Neural cell (in vitro differentiated cells): Measurements from ENCODE around the gene PKNOX2. TPM values are rescaled to one million over a fixed set of nuclear protein-coding genes. Genes with fewer than 3 reads are reported as not detected.
A peak's percentile ranks its signal among the peaks of the same experiment; 100 is the strongest.

Experiments used
- H2AFZ ChIP-seq: fragments of 200-600, 300-800 bp; sonication (generic), shearing (Covaris generic); 2 replicates; pipeline ENCODE4 v1.6.0; 2014; ENCODE audit warnings: low read depth, mild to moderate bottlenecking, antibody characterized with exemption, low read length, moderate library complexity
- H3F3A ChIP-seq: fragments of 200-600 bp; shearing (Covaris generic); 2 replicates; pipeline ENCODE4 v1.6.1; 2016; ENCODE audit warnings: mild to moderate bottlenecking, moderate library complexity, mixed read lengths, antibody characterized with exemption, low read length; ENCODE audit not compliant: insufficient read depth, poor library complexity, severe bottlenecking
- H3K27ac ChIP-seq: fragments of 200-600, 300-800 bp; sonication (generic), shearing (Covaris generic); 2 replicates; pipeline ENCODE4 v1.5.1; 2014; ENCODE audit warnings: mild to moderate bottlenecking, low read length, moderate library complexity
- H3K27me3 ChIP-seq: fragments of 300-800, 200-600 bp; sonication (generic), shearing (Covaris generic); 2 replicates; pipeline ENCODE4 v1.6.0; 2014; ENCODE audit warnings: mild to moderate bottlenecking, low read depth, low read length, moderate library complexity; ENCODE audit not compliant: insufficient read depth
- H3K36me3 ChIP-seq: fragments of 300-800, 200-600 bp; sonication (generic), shearing (Covaris generic); 2 replicates; pipeline ENCODE4 v1.5.1; 2014; ENCODE audit warnings: mild to moderate bottlenecking, antibody characterized with exemption, low read length, moderate library complexity; ENCODE audit not compliant: insufficient read depth
- H3K4me2 ChIP-seq: fragments of 300-800, 200-600 bp; sonication (generic), shearing (Covaris generic); 2 replicates; pipeline ENCODE4 v1.6.0; 2014; ENCODE audit warnings: mild to moderate bottlenecking, low read length
- H3K4me3 ChIP-seq: fragments of 300-800, 200-600 bp; sonication (generic), shearing (Covaris generic); 2 replicates; pipeline ENCODE4 v1.5.1; 2014; ENCODE audit warnings: mild to moderate bottlenecking, low read length, moderate library complexity
- H3K79me2 ChIP-seq: fragments of 200-600 bp; shearing (Covaris generic); replicated peaks from 2 replicates; pipeline ENCODE4 v1.6.0; 2014; ENCODE audit warnings: mild to moderate bottlenecking, low read length, moderate library complexity; ENCODE audit not compliant: insufficient read depth
- H3K9ac ChIP-seq: fragments of 300-800, 200-600 bp; sonication (generic), shearing (Covaris generic); 2 replicates; pipeline ENCODE4 v1.6.1; 2016; ENCODE audit warnings: mild to moderate bottlenecking, low read length, mixed read lengths
- H3K9me2 ChIP-seq: fragments of 200-600 bp; shearing (Covaris generic); 2 replicates; pipeline ENCODE4 v1.6.1; 2016; ENCODE audit warnings: mild to moderate bottlenecking, low read length, mixed read lengths; ENCODE audit not compliant: insufficient read depth
- H3K9me3 ChIP-seq: fragments of 200-600, 300-800 bp; sonication (generic), shearing (Covaris generic); 2 replicates; pipeline ENCODE4 v1.6.1; 2016; ENCODE audit warnings: mild to moderate bottlenecking, mixed run types, low read length, moderate library complexity, mixed read lengths
- H4K20me1 ChIP-seq: fragments of 200-600 bp; shearing (Covaris generic); 2 replicates; pipeline ENCODE4 v1.6.1; 2016; ENCODE audit warnings: mild to moderate bottlenecking, mixed run types; ENCODE audit not compliant: insufficient read depth
- EP300 ChIP-seq: fragments of 450-650 bp; conservative IDR thresholded peaks from 2 replicates; pipeline ENCODE4 v1.6.1; 2014; ENCODE audit warnings: antibody characterized with exemption, mild to moderate bottlenecking, moderate library complexity; ENCODE audit not compliant: poor library complexity, severe bottlenecking
- EZH2 ChIP-seq: fragments of 200-600, 300-800 bp; shearing (Covaris generic), sonication (generic); IDR thresholded peaks from 2 replicates; pipeline ENCODE4 v1.6.1; 2014; ENCODE audit warnings: antibody characterized with exemption, low read length, borderline replicate concordance, mild to moderate bottlenecking; ENCODE audit not compliant: insufficient read depth, poor library complexity, severe bottlenecking
- MXI1 ChIP-seq: fragments of 450-650 bp; conservative IDR thresholded peaks from 2 replicates; pipeline ENCODE4 v1.6.1; 2014; ENCODE audit warnings: antibody characterized with exemption, mild to moderate bottlenecking; ENCODE audit not compliant: poor library complexity, severe bottlenecking
- POLR2AphosphoS5 ChIP-seq: IDR thresholded peaks from 2 replicates; pipeline ENCODE4 v1.6.1; 2012
- RAD21 ChIP-seq: fragments of 450-650 bp; conservative IDR thresholded peaks from 2 replicates; pipeline ENCODE4 v1.6.1; 2014; ENCODE audit warnings: antibody characterized with exemption, mild to moderate bottlenecking, moderate library complexity
- SMC3 ChIP-seq: fragments of 450-650 bp; conservative IDR thresholded peaks from 2 replicates; pipeline ENCODE4 v1.6.1; 2014; ENCODE audit warnings: antibody characterized with exemption, mild to moderate bottlenecking, moderate library complexity; ENCODE audit not compliant: poor library complexity
- TAF1 ChIP-seq: IDR thresholded peaks from 2 replicates; pipeline ENCODE4 v1.6.1; 2012; ENCODE audit warnings: low read depth
- polyA plus RNA-seq: library from polyadenylated mRNA; depleted of rRNA; stranded (reverse); fragments of >200 nt; gene quantifications from 2 replicates; pipeline ENCODE4 v1.2.3, GENCODE V29; 2014
- TF ChIP-seq, protein P1 (sequence below): fragments of 450-650 bp; IDR thresholded peaks from 2 replicates; pipeline ENCODE4 v1.5.1; 2014; ENCODE audit warnings: antibody characterized with exemption, mild to moderate bottlenecking, moderate library complexity; ENCODE audit not compliant: poor library complexity, severe bottlenecking
- TF ChIP-seq, protein P2 (sequence below): IDR thresholded peaks from 2 replicates; pipeline ENCODE4 v1.6.1; 2012; ENCODE audit warnings: borderline replicate concordance

PKNOX2 gene
- polyA plus RNA-seq, 1 donor from 2014 or later: 0.99 TPM

DNA sequence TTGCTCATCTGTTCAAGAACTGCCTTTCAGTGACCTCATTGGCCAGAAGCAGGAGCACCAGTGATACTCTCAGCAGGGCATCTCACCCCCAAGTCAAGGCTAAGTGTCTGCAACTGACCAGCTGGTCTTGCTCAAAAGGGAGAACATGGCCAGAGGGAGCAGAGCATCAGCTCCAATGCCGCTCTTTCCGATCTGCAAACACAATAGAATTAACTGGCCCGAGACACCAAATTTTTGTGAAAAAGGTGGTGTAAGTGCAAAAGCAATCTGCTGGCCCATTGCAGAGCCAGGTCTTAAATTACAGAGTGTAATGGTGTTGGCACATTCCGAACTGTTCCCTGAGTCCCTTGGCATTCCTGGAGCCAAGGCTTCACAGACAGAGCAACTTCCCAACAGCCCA, 97.0 kb downstream of the PKNOX2 start:
- Histone ChIP-seq H3K79me2 (no peaks in the 10 kb centered on the region), H4K20me1 (no peaks in the 10 kb centered on the region), H3K27ac (no peak overlapping the region), H3K9ac (no peak overlapping the region), H3K36me3 (no peaks in the 10 kb centered on the region), H3K9me2 (no peaks in the 10 kb centered on the region), H3K4me3 (no peak overlapping the region), H3K9me3 (no peaks in the 10 kb centered on the region), H3F3A (no peaks in the 10 kb centered on the region), H3K27me3 (no peaks in the 10 kb centered on the region), H3K4me2 (no peak overlapping the region), H2AFZ (no peak overlapping the region)
- TF ChIP-seq TAF1 (no peak), EZH2 (no peak), RAD21 (no peak), POLR2AphosphoS5 (no peak), EP300 (no peak), MXI1 (no peak), SMC3 (no peak)
- TF ChIP-seq, protein P1, sequence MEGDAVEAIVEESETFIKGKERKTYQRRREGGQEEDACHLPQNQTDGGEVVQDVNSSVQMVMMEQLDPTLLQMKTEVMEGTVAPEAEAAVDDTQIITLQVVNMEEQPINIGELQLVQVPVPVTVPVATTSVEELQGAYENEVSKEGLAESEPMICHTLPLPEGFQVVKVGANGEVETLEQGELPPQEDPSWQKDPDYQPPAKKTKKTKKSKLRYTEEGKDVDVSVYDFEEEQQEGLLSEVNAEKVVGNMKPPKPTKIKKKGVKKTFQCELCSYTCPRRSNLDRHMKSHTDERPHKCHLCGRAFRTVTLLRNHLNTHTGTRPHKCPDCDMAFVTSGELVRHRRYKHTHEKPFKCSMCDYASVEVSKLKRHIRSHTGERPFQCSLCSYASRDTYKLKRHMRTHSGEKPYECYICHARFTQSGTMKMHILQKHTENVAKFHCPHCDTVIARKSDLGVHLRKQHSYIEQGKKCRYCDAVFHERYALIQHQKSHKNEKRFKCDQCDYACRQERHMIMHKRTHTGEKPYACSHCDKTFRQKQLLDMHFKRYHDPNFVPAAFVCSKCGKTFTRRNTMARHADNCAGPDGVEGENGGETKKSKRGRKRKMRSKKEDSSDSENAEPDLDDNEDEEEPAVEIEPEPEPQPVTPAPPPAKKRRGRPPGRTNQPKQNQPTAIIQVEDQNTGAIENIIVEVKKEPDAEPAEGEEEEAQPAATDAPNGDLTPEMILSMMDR: no peak
- TF ChIP-seq, protein P2, sequence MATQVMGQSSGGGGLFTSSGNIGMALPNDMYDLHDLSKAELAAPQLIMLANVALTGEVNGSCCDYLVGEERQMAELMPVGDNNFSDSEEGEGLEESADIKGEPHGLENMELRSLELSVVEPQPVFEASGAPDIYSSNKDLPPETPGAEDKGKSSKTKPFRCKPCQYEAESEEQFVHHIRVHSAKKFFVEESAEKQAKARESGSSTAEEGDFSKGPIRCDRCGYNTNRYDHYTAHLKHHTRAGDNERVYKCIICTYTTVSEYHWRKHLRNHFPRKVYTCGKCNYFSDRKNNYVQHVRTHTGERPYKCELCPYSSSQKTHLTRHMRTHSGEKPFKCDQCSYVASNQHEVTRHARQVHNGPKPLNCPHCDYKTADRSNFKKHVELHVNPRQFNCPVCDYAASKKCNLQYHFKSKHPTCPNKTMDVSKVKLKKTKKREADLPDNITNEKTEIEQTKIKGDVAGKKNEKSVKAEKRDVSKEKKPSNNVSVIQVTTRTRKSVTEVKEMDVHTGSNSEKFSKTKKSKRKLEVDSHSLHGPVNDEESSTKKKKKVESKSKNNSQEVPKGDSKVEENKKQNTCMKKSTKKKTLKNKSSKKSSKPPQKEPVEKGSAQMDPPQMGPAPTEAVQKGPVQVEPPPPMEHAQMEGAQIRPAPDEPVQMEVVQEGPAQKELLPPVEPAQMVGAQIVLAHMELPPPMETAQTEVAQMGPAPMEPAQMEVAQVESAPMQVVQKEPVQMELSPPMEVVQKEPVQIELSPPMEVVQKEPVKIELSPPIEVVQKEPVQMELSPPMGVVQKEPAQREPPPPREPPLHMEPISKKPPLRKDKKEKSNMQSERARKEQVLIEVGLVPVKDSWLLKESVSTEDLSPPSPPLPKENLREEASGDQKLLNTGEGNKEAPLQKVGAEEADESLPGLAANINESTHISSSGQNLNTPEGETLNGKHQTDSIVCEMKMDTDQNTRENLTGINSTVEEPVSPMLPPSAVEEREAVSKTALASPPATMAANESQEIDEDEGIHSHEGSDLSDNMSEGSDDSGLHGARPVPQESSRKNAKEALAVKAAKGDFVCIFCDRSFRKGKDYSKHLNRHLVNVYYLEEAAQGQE: no peak

DNA sequence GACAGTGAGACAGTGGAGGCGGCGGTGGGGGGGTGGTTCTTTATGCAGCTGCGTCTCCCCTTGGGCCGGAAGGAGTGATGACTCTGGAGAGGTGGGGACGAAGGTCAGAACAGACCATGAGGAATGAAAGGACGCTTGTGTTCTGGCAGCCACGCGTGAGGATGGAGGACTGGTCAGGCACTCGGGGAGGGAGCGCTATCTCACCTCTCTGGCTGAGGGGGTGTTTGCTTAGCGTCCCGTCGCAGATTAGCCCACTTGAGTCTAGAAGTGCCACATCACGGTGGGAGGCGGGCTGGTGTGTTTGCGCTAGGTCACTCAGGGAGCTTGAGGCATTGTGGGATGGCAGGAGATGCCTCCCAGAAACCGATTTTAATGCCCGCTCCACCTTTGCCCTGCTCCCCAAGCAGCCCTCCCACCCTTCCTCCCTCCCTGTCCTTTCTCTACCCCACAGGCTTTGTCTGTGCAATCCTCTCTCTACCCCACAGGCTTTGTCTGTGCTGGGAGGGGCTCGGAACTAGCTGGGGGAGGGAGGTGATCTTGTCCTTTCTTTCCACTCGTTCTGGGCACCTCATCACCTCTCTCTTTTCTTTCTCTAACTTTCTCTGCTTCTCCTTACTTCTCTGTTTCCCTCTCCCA, 97.8 kb downstream of the PKNOX2 start:
- TF ChIP-seq EP300 (no peak), SMC3 (no peak), POLR2AphosphoS5 (no peak), TAF1 (no peak)
- TF ChIP-seq, protein P1: no peak
- TF ChIP-seq, protein P2: no peak
- no peaks in the 10 kb centered on the region for H3K9me2 ChIP-seq
- no peak overlapping the region for H3K4me3 ChIP-seq
- H3K27ac ChIP-seq: peak overlapping the region; percentile 44
- no peaks in the 10 kb centered on the region for H3F3A ChIP-seq
- peak overlapping the region; percentile 45 for H3K9ac ChIP-seq
- H3K79me2 ChIP-seq: no peaks in the 10 kb centered on the region
- peak overlapping the region; percentile 30 for H2AFZ ChIP-seq
- H3K9me3 ChIP-seq: no peaks in the 10 kb centered on the region
- H3K36me3 ChIP-seq: no peaks in the 10 kb centered on the region
- no peaks in the 10 kb centered on the region for H3K27me3 ChIP-seq
- no peaks in the 10 kb centered on the region for H4K20me1 ChIP-seq
- peak overlapping the region; percentile 19 for H3K4me2 ChIP-seq
